Kasumi-1 (cell line): Measurements from ENCODE around the gene PFKFB3.
"Not testable (repeated sequence)": the region's sequence is repeated elsewhere in the genome, so short reads cannot be mapped to it uniquely, and the experiment has no call there.

Experiments used
- DNase-seq, 2 experiments: peaks; one replicate each; lab custom pipeline; 2025; lab: John Stamatoyannopoulos, UW

Gene PFKFB3

DNA sequence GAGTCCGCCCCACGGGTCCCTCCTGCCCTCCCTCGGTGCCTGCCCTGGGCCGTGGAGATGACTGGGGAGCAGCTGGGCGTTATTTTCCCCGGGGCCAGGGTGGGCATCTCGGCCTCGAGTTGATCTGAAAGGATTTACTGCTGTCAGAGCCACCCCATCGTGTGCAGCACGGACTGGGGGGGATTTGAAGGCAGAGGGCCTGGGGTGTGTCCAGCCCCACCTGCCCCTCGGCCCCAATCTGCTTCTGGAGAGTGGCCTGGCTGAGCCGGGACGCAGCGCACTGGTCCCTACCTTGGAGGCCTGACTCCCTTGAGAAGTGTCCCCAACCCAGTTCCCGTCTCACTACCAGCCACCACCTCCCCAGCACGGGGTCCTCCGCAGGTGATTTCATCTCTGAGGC lies 24.2 kb upstream of the PFKFB3 start:
- no peak for DNase-seq

DNA sequence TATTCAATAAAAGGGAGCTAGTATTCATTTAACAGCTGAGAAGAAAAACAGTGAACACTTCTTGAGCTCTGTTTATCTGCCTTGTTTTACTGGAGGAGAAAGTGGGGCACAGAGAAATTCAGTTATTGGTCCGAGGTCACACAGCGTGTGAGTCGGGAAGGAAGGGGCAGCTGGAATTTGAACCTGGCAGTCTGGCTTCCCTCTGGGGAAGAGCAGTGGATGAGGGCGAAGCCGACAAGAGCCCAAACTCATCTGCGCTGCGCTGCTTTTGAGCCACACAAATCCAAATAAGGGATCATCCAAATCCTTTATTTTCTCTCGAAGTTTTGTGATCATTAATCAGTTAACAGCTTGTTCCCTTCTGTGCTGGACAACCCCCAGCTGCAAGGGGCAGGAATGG lies 23.7 kb upstream of the PFKFB3 start:
- no peak for DNase-seq

DNA sequence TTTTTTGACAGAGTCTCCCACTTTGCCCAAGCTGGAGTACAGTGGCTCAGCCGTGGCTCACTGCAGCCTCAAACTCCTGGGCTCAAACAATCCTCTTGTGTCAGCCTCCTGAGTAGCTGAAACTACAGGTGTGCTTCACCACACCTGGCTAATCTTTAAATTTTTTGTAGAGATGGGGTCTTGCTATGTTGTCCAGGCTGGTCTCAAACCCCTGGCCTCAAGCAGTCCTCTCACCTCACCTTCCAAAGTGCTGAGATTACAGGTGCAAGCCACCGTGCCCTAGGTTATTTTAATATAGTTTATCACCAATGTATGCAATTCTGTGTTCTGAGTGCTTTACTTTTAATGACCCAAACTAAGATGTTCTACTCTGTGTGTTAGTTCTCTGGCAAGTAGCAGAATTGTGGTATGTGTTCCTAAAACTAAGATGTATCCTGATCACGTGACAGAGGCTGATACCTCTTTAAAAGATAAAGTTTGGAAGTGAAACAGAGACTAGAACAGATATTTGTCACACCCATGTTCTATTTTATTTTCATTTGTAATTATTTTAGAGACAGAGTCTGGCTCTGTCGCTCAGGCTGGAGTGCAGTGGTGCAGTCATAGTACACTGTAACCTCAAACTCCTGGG lies 22.1 kb upstream of the PFKFB3 start:
- DNase-seq = no peak

DNA sequence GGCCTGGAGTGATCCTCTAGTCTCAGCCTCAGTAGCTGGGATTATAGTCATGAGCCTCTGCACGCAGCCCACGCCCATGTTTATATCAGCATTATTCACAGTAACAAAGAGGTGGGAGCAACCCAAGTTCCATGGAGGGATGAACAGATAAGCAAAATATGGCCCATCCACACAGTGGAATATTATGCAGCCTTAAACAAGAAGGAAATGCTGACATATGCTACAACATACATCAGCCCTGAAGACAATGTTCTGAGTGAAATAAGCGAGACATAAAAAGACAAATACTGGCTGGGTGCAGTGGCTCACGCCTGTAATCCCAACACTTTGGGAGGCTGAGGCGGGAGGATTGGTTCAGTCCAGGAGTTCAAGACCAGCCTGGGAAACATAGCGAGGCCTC lies 21.5 kb upstream of the PFKFB3 start:
- DNase-seq = no peak

DNA sequence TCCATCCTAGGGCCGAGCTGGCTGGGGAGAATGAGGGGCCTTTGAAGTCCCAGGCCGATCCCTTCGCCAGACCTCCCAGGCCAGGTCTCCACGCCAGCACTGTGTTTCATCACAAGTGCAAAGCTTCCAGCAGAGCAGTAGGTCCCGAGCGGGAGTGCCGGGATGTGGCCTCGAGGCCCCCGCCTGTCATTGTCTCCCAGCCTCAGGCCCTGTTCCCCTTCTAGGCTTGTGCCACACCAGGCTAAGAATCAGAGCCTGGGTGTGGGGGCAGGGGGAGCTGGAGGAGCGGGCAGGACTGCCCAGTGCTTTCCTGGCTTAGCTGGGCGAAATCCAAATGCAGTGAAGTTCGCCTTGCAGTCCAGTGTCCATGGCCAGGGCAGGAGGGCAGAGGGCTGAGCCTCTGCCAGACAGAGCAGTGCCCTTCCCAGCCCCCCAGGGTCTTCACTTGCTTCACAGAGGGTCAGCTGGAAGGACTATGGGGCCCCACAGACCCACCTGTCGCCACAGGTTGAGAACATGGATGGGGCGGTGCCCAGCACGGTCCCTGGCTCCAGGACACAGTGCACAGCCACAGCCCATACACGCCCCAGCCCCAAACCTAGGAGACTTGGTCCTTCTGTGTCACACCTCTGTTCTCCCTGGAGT lies 20.2 kb upstream of the PFKFB3 start:
- DNase-seq = no peak

DNA sequence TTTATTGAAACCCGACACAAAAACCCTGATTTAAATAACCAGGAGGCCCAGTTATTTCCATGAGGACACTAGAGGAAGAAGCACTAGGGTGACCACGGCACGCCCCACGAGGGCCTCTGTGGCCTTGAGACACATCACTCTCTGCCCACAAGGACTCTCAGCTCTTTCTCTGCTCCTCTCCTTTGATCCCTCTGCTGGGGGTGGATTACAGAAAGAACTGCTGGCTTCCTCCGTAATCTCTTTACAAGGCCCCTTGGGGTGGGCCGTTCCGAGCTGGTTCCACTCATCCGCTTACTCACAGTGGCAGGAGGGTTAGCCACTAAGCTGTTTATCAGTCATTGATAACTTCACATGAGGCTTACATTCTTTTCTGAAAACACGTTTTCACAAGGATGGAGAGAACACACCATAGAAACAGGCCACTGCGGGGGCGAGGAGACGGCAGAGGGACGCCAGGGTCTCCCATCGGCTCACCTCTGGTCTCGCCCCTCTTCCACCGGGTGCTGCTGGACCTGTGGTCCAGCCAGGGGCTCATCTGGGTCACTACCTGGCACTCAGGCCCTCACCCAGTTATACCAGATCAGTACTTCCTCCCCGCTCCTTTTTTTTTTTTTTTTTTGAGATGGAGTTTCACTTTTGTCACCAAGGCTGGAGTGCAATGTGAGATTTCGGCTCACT lies 17.6 kb upstream of the PFKFB3 start:
- DNase-seq = no peak

DNA sequence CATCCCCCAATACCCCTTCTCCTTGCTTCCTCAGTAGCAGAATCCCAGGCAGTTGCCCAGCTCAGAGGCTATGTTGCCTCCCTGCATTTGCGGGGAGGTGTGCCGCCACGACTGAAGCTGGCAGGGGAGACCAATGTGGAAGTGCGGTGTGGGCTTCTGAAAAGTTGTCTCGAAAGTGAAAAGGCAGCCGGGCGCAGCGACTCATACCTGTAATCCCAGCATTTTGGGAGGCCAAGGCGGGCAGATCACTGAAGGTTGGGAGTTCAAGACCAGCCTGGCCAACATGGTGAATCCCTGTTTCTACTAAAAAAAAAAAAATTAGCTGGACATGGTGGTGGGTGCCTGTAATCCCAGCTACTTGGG lies 15.9 kb upstream of the PFKFB3 start:
- no peak for DNase-seq

DNA sequence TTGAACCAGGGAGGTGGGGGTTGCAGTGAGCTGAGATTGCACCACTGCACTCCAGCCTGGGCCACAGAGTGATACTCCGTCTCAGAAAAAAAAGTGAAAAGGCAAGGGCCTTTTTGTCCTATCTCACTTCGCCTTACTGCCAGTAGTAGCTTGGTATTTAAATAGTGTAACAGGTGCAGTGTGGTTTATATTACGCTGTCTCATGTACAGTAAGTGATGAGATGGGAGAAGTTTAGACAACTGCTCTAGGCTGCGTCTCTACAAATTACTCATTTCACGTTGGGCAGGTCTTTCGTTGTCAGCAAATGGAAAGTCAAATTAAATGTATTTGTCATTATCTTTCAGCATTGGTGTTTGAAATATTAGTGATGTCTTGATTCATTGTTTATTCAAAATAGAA lies 15.5 kb upstream of the PFKFB3 start:
- no peak for DNase-seq

DNA sequence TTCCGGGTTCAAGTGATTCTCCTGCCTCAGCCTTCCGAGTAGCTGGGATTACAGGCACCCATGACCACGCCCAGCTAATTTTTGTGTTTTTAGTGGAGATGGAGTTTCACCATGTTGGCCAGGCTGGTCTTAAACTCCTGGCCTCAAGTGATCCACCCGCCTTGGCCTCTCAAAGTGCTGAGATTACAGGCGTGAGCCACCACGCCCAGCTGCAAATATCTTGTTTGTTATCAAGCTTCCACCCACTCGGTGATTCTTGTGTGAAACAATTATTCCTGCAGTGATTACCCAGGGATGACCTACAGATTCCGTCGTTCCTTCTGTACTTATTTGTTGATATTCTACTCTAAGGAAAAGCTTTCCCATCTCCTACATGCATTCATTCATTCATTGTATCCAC lies 12.7 kb upstream of the PFKFB3 start:
- DNase-seq = not testable (repeated sequence)

DNA sequence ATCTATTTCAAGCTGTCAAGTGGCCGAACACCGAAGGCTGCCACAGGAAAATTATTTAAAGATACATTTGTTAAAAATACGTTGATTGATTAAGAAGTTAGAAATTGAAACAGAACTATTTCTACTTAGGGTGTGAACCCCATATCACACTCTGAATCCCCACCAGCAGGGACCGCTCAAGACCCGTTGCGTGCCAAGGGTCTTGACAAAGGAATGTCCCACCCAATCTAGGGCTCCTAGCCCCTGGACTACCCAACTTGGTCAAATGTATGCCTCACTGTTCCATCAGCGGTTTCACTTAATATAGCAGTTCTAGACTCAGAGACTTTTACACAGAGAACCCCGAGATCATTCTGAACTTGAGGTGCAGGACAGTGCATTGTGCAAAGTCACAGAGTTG lies 11.6 kb upstream of the PFKFB3 start:
- DNase-seq = no peak

DNA sequence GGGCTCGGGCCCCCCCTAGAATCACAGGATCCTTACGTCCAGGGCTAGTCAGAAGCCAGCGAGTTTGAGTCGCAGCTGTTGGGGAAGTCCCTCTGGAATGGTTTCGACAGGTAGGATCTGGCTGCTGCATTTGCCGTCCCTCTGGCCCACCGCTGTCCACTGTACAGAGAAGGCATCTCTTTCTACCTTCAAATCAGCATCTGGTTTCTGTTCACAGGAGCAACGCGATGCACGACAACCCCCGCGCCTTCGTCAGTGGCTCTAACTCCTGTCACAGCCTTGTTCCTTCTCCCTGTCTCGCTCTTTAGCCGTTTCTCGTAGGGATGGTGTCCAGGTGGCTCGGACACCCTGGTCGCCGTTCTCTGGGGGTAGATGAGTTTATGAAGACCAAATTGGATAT lies 11.2 kb upstream of the PFKFB3 start:
- DNase-seq = no peak

DNA sequence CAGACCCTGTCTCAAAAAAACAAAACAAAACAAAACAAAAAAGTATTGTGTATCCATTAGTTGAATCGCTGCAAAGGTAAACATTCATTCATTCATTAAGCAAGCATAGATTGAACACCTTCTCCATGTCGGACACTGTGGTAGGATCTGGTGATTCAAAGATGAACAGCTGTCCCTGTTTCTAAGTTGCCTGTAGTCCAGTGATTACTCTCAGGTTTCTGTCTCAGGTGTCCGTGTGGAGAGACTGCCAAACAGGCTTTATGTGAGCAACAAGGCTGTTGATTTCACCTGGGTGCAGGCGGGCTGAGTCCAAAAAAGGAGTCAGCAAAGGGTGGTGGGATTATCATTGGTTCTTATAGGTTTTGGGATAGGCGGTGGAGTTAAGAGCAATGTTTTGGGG lies 9.4 kb upstream of the PFKFB3 start:
- DNase-seq = not testable (repeated sequence)

DNA sequence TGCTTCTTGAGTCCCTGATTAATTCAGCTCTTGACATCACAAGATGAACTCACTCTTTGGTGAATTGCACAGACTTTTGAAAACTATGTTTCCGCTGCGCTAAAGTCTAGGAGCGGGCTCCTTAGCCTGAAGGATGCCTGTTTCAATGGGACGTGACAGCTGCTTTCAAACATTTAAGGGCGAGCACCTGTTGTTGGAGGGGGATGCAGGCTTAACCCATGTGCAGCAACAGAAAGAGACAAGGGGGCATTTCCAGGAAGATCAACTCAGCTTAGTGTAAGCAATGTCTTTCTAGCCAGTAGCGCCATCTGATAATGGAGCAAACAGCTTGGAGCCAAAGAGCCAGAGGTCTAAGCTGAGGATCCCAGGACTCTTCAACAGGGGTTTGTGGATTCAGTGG lies 8.4 kb upstream of the PFKFB3 start:
- no peak for DNase-seq

DNA sequence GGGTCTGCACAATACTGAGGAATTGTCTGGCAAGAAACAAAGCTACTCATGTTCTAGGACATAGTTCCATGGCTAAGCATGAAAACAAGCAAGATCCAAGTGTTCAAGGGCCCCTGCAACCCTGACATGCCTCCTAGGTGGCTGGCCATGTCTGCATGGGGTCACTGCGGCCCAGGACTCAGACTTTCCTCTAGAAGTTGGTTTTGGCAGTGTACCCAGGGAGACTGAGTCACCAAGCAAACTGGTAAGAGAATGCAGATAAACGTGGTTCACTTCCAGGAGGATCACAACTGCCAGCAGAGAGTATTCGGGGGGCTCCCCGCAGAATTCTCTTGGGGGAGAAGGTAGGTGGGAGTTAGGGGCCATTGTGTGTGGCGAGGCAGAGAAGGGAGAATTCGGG lies 7.4 kb upstream of the PFKFB3 start:
- no peak for DNase-seq

DNA sequence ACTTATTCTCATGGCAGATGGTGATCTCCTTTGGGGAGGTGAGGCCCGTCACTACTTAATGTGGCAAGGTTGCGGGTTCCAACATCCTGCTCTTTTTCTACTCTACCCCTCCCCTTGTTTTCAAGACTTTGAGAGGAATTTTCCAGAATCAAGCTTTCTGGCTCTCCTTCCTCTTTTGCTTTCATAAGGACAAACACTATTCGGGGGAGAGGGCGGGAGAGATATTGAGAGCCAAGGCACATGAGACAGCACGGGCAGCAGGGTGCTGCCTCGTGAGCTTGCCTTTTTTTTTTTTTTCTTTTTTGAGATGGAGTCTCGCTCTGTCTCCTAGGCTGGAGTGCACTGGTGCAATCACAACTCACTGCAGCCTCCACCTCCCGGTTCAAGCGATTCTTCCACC lies 6.9 kb upstream of the PFKFB3 start:
- DNase-seq = no peak

DNA sequence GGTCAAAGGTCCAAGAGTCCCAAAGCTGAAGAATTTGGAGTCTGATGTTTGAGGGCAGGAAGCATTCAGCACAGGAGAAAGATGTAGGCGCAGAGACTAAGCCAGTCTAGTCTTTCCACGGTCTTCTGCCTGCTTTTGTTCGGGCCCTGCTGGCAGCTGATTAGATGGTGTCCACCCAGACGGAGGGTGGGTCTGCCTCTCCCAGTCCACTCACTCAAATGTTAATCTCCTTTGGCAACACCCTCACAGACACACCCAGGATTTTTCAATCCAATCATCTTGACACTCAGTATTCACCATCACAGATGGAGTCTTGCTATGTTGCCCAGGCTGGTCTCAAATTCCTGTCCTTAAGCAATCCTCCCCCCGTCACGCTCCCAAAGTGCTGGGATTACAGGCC lies 6.2 kb upstream of the PFKFB3 start:
- not testable (repeated sequence) for DNase-seq

DNA sequence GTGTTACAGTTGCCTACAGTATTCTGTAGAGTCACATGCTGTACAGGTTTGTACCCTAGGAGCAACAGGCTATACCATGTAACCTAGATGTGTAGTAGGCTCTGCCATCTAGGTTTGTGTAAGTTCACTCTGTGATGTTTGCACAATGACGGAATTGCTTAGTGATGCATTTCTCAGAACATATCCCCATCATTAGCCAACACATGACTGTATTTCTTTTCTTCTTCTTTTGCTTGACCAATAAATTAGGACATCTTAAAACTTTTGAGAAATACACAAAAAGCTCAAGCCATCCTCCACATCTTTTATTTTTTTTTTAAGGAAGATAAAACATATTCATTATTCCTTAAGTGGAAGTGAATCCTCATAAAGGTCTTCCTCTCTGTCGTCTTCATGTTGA lies 5.4 kb upstream of the PFKFB3 start:
- DNase-seq = no peak

DNA sequence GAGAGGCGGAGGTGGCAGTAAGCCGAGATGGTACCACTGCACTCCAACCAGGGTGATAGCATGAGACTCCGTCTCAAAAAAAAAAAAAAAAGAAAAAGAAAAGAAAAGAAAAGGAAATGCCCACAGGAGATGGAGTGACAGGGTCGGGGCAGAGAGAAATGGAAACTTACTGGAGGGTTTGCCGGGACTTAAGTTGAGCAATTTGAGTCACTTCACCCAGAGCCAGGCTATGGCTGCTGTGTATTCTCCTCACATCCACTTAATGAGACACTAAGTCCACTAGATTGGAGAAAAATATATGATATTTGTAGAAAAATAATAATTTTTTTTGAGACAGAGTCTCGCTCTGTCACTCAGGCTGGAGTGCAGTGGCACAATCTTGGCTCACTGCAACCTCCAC lies 4.6 kb upstream of the PFKFB3 start:
- DNase-seq = no peak

DNA sequence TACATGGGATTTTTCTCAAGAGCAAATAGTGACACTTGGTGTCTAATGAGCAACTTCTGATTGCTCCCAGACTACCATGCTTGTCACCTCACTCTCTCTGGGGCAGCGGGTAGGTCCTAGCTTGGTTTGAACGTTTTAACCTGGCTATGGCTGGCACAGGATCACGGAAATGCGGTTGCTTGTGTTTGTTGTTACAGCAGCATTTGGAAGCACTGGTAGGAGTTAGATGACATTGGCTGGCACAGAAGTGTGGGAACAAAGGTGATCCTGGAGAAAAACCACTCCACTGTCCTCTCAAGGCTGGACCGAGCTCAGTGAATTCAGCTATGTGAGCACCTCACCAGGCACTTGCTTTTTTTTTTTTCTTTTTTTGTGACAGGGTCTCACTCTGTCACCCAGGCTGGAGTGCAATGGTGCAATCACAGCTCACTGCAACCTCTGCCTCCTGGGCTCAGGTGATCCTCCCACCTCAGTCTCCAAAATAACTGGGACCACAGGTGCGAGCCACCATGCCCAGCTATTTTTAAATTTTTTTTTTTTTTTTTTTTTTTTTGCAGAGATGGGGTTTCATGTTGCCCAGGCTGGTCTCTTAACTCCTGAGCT lies 3.5 kb upstream of the PFKFB3 start:
- no peak for DNase-seq

DNA sequence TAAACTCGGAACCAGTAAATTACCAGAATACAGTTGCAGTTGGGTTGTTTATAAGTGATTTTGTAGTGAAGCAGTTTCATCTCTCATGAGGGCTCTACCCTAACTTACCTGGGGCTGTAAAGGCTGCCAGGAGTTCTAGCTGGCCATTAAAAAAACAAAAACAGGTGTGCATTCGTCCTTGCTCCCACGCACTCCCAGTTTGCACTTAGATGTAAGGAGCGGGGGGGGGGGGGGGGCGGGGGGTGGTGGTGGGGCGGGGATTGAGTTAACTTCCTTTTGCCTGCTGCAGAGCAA lies 2.3 kb upstream of the PFKFB3 start:
- no peak for DNase-seq

DNA sequence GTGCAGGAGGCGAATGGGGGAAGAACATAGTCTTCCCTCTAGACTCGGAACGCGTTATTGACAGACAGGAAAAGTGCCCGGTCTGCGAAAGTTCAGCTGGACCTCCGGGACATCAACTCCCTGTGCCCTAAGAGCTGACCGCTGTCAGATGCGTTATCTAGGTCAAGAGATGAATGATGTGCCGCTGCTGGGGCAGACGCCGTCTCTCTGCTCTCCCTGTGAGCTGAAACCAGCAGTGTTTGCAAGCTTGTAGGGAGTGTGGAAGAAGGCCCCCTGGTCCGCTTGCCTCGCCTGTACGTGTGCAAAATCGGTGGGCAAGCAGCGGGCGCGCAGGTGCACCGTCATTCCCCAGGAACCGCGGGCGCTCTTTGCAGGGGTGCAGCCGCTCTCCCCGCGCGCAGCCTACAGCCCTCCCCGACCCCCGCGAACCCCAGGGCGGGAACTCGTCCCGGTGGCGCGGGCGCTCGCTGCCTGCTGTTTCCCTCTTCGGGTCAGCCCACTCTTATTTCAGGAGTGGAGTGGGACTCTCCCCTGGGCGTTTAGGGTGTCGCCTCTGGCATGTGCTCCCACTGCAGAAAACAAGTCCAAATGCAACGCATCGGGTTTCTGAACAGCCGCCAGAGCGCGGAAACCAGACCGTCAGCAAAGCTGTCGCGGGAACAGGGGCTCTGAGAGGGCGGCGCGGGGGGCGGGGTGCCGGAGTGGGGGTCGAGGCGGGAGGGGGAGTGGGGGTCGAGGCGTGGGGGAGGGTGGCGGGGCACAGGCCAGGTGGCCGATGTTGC lies 1.8 kb upstream of the PFKFB3 start:
- DNase-seq = peak; percentile 76 to 80

DNA sequence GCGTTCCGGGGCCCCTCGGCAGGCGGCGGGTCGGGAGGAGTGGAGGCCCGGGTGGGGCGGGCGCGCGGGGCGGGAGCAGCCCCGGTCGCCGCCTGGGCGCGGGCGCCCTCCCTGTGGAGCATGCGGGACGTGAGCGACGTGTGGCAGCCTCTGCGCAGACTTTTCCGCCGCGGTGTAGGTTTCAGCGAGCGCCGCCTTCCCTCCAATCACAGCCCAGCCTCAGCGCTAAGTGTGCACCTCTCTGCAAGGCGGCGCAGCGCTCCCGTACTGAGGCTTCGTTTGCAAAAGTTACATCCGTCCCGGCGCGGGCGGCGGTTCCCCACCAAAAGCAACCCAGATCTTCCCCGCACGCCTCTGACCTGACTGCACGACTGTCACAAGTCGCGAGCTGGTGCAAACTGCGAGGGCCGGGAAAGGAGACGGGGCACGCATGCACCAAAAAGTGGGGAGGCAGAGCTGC lies 1.2 kb upstream of the PFKFB3 start:
- peak; percentile 58 to 71 for DNase-seq
